MM.1S (cell line): ENCODE results near the gene ZFYVE28.

Experiments used
- CTCF ChIP-seq: fragments of 300-600 bp; sonication (generic); IDR thresholded peaks from 2 replicates; pipeline ENCODE4 v1.5.1; 2016; ENCODE audit warnings: antibody characterized with exemption, low read length, mixed read lengths
- EZH2 ChIP-seq: fragments of 300-600 bp; sonication (generic); optimal IDR thresholded peaks from 2 replicates; pipeline ENCODE3; 2017; ENCODE audit warnings: low read depth, mild to moderate bottlenecking, antibody characterized with exemption, low read length, mixed read lengths
- EZH2phosphoT487 ChIP-seq: fragments of 300-600 bp; sonication (generic); IDR thresholded peaks from 2 replicates; pipeline ENCODE4 v1.6.1; 2018; ENCODE audit warnings: antibody characterized with exemption, low read length

- no peak for TF ChIP-seq CTCF
- no peak for TF ChIP-seq EZH2phosphoT487
- no peak for TF ChIP-seq EZH2
These were observed 4.6 kb upstream of the ZFYVE28 start for GRCh38 chr4:2423066-2423465.
